DMS153 (cell line): ENCODE data around the gene GALNS.

Experiments
- DNase-seq: peaks from one replicate; lab custom pipeline; 2025; lab: John Stamatoyannopoulos, UW

GALNS gene

DNA sequence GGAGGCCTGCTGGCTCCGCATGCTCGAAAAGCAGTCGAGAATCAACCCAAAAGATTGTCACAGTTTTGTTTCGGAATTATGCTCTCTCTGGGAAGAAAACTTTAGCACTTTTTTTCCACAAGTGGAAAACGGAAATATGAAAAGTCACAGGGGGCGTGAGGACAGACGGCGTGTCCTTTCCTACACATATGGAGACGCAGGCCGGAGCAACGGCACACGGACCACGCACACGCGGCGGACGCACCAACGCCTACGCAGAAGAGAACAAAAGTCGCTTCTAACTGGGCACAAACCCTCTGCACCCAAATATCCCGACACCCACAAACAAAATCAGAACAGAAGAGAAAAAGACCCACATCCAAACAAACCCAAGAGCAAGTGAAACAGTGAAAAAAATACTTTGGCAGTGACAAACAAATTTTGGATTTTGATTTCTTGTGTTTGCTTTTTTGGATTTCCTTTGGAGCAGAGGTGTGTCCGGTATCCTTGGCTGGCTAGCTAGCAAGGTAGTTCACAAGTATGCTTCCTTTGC lies 19.0 kb upstream of the GALNS start:
- no peak for DNase-seq

- DNase-seq: no peak
Observed at GRCh38 chr16:88874938-88875599, 18.3 kb upstream of the GALNS start.

DNA sequence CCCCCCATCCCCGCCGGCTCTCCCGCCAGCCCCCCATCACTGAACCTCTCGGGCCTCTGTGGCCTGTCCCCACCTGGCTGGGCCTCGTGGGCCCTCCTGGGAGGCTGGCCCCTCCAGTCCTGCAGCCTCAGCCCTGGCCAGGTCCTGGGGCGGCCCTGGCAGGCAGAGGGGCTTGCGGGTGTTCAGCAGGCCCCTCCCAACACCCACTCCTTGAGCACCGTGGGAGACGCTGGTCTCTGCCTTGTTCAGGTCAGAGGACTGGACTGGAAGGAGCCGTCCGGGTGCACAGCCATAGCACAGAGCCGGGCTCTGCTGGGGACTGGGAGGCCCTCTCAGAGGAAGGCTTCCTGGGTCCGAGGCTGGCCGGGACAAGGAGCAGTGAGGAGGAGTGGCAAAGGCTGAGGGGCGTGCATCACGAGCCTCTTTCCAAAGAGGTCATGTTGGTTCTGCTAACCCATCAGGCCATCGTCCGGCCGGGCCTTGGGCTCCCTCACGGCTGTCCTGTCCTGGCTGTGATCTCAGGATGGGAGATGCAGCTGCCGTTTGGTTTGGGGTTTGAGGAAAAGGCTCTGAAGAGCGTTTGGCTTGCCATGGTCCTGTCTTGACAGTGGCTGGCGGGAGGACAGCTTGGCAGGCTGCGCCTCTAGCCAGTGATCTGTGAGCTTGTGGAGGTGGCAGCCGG lies 16.0 kb upstream of the GALNS start:
- DNase-seq: no peak

DNA sequence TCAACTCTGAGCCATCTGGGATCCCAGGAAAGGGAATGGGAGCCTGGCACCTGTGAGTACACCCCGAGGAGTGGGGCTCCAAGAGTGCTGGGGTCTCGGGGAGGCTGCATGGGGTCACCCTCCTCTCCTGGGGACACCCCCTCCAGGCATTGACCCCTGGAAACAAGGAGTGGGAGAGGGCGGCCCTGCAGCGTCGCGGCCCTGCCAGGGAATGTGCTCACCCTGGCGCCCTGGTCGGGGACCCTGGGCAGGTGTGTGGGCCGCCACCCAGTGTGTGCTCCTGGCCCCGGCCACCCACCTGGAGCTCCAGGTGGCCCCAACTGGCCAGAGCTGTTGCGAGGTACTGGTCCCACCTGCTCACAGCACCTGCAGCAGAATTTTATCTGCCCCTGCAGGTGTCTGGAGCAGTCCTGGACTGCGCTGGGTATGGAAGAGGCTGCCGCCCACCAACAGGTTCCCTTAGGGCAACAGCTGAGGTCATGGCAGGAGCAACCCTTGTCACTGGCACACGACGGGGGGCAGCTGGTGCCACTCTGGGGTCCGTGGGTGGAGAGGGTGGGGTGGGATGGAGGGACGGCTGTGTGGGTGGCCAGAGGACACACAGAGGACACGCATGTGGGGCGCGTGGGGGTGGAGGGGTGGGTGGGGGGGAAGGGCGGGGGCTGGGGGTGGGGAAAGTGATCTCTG lies 15.1 kb upstream of the GALNS start:
- DNase-seq: no peak

GRCh38 chr16:88871349-88871702 lies 14.6 kb upstream of the GALNS start:
- DNase-seq: no peak

DNA sequence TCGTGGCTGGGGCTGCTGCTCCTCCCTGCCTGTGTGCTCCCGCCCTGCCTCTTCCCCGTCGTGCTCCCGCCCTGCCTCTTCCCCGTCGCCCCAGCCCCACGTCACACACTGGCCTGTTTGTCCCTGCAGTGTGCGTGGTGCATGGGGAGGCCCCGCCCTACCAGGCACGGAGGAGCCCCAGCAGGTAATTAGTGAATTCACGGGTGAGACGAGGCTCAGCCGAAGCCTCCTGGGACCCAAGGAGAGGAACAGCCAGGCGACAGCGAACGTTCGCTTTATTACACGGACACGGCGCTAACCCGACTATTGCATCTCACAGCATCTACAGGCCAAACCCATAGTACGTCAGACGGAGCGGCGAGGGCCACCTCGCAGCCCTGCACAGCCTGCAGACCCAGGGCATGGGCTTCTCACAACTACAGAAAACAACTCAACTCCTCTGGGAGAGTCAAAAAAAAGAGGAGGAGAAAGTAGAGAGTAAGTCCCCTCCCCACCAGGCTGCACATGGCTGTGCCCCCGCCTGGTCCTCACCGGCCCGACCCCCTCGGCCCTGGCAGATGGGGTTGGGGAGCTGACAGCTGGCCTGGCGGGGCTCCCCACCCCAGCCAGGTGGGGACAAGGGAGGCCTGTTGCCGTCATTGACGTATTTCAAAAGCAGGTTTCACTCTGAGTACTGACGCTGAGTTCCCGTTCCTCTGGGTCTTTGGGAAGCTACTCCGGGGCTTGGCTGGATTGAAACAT lies 14.0 kb upstream of the GALNS start:
- no peak for DNase-seq

- no peak for DNase-seq
Observed at GRCh38 chr16:88869673-88869980, 12.9 kb upstream of the GALNS start.

DNA sequence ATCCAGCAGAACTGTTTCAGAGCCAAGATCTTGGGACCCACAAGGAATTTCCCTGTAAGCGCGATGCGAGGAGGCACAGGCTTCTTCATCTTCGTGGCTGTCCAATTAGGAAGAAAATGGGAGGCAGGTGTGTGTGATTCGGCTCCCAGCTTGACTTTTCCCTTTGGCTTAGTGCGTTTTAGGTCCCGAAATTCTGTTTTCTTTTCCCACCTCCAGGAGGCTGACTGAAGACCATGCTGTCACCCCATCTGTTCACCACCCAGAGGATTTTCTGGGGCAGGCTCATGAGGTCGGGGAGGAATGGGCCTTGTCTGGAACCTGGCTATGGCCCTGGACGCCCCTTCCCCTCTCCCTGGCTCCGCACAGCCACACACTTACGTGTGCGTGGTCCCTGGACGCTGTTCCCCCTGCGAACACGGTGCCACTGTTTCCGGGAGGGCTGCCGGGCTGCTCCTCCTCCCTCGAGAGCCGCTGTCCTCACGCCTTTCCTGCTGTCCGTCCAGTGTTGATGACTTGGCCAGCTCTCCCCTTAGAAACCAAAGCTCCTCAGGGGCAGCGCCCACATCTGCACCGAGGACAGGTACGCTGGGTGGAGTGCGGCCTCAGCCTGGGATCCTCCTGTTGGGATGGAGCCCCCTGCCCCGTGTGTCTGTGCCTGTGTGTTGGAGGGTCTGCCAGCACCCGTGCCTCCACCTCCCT lies 12.4 kb upstream of the GALNS start:
- DNase-seq: no peak

DNA sequence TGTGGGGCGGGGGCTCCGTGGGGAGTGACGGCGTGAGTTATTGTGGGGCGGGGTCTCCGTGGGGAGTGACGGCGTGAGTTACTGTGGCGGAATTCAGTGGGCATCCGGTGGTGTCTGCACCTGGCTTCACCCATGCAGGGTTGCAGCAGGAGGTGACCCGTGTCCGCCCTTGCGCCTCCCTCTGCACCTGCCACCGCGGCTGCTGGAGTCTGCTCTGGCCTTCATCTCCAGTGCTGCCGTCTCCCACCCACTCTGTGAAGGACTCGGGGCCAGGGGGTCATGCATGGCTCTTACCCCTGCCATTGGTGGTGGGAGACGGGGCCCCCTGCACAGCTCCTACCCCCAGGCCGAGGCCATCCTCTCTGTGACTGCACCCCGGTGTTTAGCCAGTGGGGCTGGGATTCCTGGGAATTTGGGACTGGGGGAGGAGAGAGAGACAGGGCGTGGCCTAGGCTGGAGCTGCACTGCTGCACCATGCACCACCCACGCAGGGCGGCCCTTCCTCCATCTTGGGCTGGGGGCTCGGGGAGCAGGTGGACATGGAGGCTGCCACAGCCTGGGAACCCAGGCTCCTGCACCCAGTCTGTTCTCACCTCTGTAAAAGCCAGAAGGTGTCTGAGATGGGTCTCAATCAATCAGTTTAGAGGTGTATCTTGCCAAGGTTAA lies 11.0 kb upstream of the GALNS start:
- no peak for DNase-seq

DNA sequence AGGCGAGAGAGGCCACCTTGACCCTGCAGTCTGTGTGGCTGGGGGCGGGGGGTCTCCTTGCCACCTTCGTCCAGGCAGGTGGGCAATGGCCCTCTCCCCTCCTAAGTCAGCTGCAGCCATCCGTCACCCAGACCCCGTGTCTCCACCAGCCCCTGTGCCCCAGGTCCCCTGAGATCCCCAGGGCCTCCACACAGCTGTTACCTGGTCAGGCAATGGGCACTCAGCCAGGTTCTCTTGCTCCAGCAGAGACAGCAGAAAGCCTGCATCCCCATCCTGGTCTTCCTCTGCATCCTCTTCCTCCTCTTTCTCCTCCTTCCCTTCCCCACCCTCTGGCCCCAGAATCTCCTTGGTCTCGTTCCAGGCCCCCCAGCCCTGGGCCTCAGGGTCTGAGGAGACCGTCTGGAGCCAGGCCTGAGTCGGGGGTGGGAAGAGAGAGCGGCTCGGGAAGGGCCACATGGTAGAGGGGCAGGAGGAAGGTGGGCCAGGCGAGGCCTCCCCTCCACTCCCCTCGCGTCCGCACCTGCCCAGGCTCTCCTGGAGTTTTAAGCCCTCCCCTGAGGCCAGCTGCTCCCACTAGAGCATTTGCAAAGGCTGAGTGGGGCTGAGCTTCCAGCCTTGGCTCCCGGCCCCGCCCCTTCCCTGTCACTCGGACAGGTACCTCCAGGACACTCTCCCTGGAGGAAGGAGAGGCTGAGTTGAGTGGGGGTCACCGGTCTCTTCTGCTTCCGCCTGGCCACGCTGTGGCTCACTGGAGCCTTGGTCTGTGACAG lies 9.6 kb upstream of the GALNS start, which contains the start of gene PABPN1L:
TSS of gene PABPN1L (minus strand) at position 510 of the 770 bp plus-strand sequence. CDS start at position 456, 54 bp downstream.
- no peak for DNase-seq

- no peak for DNase-seq
Observed at GRCh38 chr16:88865742-88866141, 9.0 kb upstream of the GALNS start.

- no peak for DNase-seq
Observed at GRCh38 chr16:88865310-88865709, 8.6 kb upstream of the GALNS start.

- DNase-seq: no peak
Observed at GRCh38 chr16:88864521-88864920, 7.8 kb upstream of the GALNS start.

- DNase-seq: no peak
Observed at GRCh38 chr16:88864099-88864498, 7.4 kb upstream of the GALNS start.

- no peak for DNase-seq
Observed at GRCh38 chr16:88863426-88863825, 6.7 kb upstream of the GALNS start.

DNA sequence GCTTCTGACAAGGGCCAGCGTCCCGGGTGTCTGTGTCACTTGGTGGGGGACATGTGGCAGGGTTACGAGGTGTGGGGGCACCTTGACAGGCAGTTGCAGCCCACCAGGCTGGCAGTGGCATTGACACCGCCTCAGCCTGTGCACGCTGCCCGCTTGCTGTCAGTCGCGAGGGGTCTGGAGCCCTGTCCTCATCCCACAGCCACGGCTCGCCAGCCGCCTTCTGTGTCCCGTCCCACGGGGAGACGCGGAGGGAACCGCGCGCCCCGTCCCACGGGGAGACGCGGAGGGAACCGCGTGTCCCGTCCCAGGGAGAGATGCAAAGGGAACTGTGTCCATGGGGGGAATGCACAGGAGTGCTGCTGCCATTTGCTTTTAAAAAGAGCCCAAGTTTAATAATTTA lies 6.2 kb upstream of the GALNS start:
- DNase-seq: no peak

DNA sequence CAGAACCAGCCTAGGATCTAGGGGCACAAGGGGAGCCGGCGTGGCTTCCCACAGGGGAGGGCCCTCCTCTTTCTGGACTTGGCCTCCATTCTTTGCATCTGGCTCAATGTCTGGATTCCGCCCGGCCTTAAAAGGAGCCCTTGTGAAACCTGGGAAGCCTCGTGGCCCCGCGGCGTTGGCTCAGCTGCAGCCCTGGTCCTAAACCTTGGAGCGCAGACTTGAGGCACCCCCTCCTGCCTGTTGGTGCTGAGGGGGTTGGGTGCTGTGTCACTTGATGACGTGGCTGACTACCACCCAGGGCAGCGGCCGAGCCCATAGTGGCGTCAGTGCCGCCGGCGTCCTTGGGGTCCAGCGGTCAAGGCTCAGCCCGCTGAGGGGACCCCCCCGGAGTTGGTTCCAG lies 4.6 kb upstream of the GALNS start:
- DNase-seq: no peak

GRCh38 chr16:88859381-88860091 lies 2.8 kb upstream of the GALNS start:
- no peak for DNase-seq

DNA sequence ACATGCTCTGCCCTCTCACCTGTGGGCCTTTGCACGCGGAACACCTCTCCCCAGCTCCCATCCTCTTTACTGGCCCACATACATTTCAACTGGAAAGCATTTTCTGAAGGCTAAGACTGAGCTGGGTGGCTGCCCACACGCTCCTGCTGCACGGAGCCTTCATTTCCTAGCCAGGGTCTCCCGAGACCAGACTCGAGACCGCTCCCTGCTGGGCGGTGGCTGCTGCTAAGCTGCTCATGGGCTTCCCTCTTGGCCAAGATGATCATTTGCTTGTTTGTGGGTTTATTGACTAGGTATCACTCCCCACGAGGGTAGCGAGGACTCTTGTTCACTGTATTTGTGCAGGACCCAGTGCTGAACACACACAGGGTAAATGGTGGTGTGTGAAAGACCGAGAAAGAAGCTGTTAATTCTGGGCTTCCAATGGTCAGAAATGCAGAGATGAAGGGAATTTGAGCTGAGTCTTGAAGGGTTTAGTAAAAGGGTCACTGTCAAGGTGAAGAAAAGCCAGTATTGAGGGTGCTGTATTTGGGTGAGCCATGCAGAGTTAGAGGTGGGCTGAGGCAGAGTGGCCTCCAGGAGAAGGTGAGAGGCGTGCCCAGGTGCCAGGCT lies 1.1 kb upstream of the GALNS start:
- no peak for DNase-seq
